OCI-LY1 (cell line): ENCODE results near the gene WDR45.

Source experiments
- CTCF ChIP-seq: fragments of 200-600 bp; sonication (generic), shearing (Covaris generic); IDR thresholded peaks from 2 replicates; pipeline ENCODE4 v1.5.1; 2017; ENCODE audit warnings: mild to moderate bottlenecking, antibody characterized with exemption, low read length, moderate library complexity, mixed read lengths
- EZH2 ChIP-seq: fragments of 200-600 bp; sonication (generic), shearing (Covaris generic); IDR thresholded peaks from 2 replicates; pipeline ENCODE4 v1.8.0; 2017; ENCODE audit warnings: borderline replicate concordance, mixed run types, mild to moderate bottlenecking, antibody characterized with exemption, low read length, moderate library complexity, mixed read lengths

DNA sequence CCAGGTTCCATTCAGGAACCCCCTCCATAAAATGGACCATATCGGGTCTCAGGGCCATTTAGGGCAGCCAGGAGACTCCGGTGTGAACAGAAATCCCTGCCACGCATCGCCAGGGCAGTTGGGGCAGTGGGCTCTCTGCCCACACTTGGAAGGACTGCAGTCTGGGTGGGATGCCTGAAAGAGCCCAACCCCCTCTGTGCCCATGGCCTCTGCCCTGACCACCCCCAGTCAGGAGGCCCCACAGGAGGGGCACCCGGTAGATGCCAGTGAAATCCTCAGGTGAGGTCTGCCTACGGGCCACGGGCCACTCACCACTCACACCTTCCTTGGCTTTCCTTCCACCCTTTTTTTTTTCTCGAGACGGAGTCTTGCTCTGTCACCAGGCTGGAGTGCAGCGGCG is 10.6 kb downstream of the WDR45 start:
- no peak for TF ChIP-seq CTCF
- no peak for TF ChIP-seq EZH2
